Suprapubic skin (tissue), 3 donors: Measurements from ENCODE around the gene CST3.

Experiments
- POLR2A ChIP-seq, 2 donors: fragments of 450-650 bp; IDR thresholded peaks; one replicate each; pipeline ENCODE4 v1.6.1; 2017; ENCODE audit warnings: antibody characterized with exemption in 2 of 2, mild to moderate bottlenecking in 2 of 2, moderate library complexity in 2 of 2
- TF ChIP-seq, protein P1 (sequence below), 2 donors: fragments of 200-600 bp in 1 of 2; fragments of 450-650 bp in 1 of 2; sonication (generic) in 1 of 2; IDR thresholded peaks; one replicate each; pipeline ENCODE4 v1.5.1; 2016 to 2019; ENCODE audit warnings: antibody characterized with exemption in 2 of 2, mild to moderate bottlenecking in 1 of 2, moderate library complexity in 1 of 2

DNA sequence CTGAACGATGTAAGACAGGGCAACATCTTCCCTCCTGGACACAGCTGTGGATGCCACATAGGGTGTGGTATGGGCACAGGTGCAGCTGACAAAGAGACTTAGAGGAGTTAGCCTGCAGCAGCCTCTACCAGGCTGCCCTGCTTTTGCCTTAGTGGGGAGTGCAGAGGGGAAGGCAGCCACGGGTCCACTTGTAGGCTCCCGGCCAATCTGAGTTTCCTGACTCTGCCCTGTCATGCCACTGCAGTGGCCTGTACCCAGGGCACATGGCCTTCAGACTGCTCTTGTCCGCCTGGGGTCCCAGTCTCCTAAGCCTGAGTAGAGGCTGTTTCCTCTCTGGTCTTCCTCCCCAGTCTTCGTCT, 52.3 kb downstream of the CST3 start:
- no peak for TF ChIP-seq POLR2A (IDR thresholded peaks at IDR 0.05)
- TF ChIP-seq, protein P1, sequence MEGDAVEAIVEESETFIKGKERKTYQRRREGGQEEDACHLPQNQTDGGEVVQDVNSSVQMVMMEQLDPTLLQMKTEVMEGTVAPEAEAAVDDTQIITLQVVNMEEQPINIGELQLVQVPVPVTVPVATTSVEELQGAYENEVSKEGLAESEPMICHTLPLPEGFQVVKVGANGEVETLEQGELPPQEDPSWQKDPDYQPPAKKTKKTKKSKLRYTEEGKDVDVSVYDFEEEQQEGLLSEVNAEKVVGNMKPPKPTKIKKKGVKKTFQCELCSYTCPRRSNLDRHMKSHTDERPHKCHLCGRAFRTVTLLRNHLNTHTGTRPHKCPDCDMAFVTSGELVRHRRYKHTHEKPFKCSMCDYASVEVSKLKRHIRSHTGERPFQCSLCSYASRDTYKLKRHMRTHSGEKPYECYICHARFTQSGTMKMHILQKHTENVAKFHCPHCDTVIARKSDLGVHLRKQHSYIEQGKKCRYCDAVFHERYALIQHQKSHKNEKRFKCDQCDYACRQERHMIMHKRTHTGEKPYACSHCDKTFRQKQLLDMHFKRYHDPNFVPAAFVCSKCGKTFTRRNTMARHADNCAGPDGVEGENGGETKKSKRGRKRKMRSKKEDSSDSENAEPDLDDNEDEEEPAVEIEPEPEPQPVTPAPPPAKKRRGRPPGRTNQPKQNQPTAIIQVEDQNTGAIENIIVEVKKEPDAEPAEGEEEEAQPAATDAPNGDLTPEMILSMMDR (IDR thresholded peaks at IDR 0.05), result no peak
